ENCODE results near the gene FMC1.

FMC1 gene

DNA sequence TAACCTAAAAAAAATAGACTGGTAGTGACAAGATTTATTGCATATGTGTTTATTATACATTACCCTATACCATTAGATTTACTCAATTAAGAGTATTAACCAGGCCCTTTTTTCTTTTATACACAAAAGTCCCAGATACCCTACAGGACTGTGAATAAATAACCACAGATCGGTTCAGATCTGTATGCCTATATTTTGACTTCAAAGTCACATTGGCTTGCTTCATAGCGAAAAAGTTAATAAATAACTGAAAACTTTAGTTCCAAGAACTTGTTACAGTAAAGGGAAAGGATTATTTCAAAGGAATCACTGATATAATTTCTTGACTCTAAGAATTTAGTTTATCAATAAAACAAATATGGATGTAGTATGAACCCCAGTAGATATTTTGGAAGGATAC, 41.8 kb upstream of the FMC1 start:
- H3K9ac ChIP-seq (ENCODE audit: low read depth, low read length): no peak overlapping the region
- no peak for ATAC-seq (ENCODE audit: insufficient read depth, low read depth)
- no peak for TF ChIP-seq EZH2 (IDR thresholded peaks at IDR 0.05; ENCODE audit: borderline replicate concordance, low read depth, low read length, severe bottlenecking)
- TF ChIP-seq CTCF (IDR thresholded peaks at IDR 0.05; ENCODE audit: borderline replicate concordance, extremely low read depth, low read length, poor library complexity, severe bottlenecking): no peak

GRCh38 chr7:139300390-139300789, 40.7 kb upstream of the FMC1 start:
- Histone ChIP-seq H2AFZ (ENCODE audit: low read depth, low read length) (no peak overlapping the region), H3K9me3 (ENCODE audit: insufficient read depth, low read length, severe bottlenecking) (no peaks in the 10 kb centered on the region), H4K20me1 (ENCODE audit: insufficient read depth, low read length) (no peaks in the 10 kb centered on the region), H3K36me3 (ENCODE audit: insufficient read depth, low read length) (peaks cover 20% of the 10 kb centered on the region; the same call in 1 of the 2 replicates), H3K4me1 (ENCODE audit: insufficient read depth, low read length) (no peaks in the 10 kb centered on the region), H3K9ac (ENCODE audit: low read depth, low read length) (no peak overlapping the region), H3K27me3 (ENCODE audit: insufficient read depth, low read length, poor library complexity) (no peaks in the 10 kb centered on the region), H3K4me2 (ENCODE audit: insufficient read depth, low read length) (no peak overlapping the region), H3K27ac (ENCODE audit: low read length) (no peak overlapping the region), H3K4me3 (ENCODE audit: low read depth in 1 of 2, low read length in 2 of 2) (no peak overlapping the region), H3K79me2 (ENCODE audit: insufficient read depth, low read length) (no peaks in the 10 kb centered on the region)
- DNase-seq (no peak), ATAC-seq (ENCODE audit: insufficient read depth, low read depth) (no peak)
- TF ChIP-seq CTCF (IDR thresholded peaks at IDR 0.05; ENCODE audit: borderline replicate concordance, extremely low read depth, low read length, poor library complexity, severe bottlenecking): no peak
- no peak for TF ChIP-seq EZH2 (IDR thresholded peaks at IDR 0.05; ENCODE audit: borderline replicate concordance, low read depth, low read length, severe bottlenecking)

More for the DNA sequence above, 41.8 kb upstream of the FMC1 start:
- peaks cover 26% of the 10 kb centered on the region; the same call in 1 of the 2 replicates for H3K36me3 ChIP-seq (ENCODE audit: insufficient read depth, low read length)
- H3K9me3 ChIP-seq (ENCODE audit: insufficient read depth, low read length, severe bottlenecking): no peaks in the 10 kb centered on the region
- H3K4me1 ChIP-seq (ENCODE audit: insufficient read depth, low read length): no peaks in the 10 kb centered on the region
- no peak overlapping the region for H3K27ac ChIP-seq (ENCODE audit: low read length)
- H2AFZ ChIP-seq (ENCODE audit: low read depth, low read length): no peak overlapping the region
- no peak for DNase-seq
- no peak overlapping the region for H3K4me3 ChIP-seq (ENCODE audit: low read depth in 1 of 2, low read length in 2 of 2)
- H3K27me3 ChIP-seq (ENCODE audit: insufficient read depth, low read length, poor library complexity): no peaks in the 10 kb centered on the region
- H3K4me2 ChIP-seq (ENCODE audit: insufficient read depth, low read length): no peak overlapping the region
- H4K20me1 ChIP-seq (ENCODE audit: insufficient read depth, low read length): no peaks in the 10 kb centered on the region
- no peaks in the 10 kb centered on the region for H3K79me2 ChIP-seq (ENCODE audit: insufficient read depth, low read length)

GRCh38 chr7:139304517-139304916, 36.6 kb upstream of the FMC1 start:
- DNase-seq (no peak), ATAC-seq (ENCODE audit: insufficient read depth, low read depth) (no peak)
- Histone ChIP-seq H2AFZ (ENCODE audit: low read depth, low read length) (no peak overlapping the region), H3K4me2 (ENCODE audit: insufficient read depth, low read length) (no peak overlapping the region), H3K79me2 (ENCODE audit: insufficient read depth, low read length) (no peaks in the 10 kb centered on the region), H3K4me3 (ENCODE audit: low read depth in 1 of 2, low read length in 2 of 2) (no peak overlapping the region), H3K4me1 (ENCODE audit: insufficient read depth, low read length) (no peaks in the 10 kb centered on the region), H3K9ac (ENCODE audit: low read depth, low read length) (no peak overlapping the region), H3K9me3 (ENCODE audit: insufficient read depth, low read length, severe bottlenecking) (no peaks in the 10 kb centered on the region), H3K36me3 (ENCODE audit: insufficient read depth, low read length) (peaks cover 13% of the 10 kb centered on the region; the same call in 1 of the 2 replicates), H3K27me3 (ENCODE audit: insufficient read depth, low read length, poor library complexity) (no peaks in the 10 kb centered on the region), H4K20me1 (ENCODE audit: insufficient read depth, low read length) (no peaks in the 10 kb centered on the region), H3K27ac (ENCODE audit: low read length) (no peak overlapping the region)
- TF ChIP-seq EZH2 (IDR thresholded peaks at IDR 0.05; ENCODE audit: borderline replicate concordance, low read depth, low read length, severe bottlenecking) (no peak), CTCF (IDR thresholded peaks at IDR 0.05; ENCODE audit: borderline replicate concordance, extremely low read depth, low read length, poor library complexity, severe bottlenecking) (no peak)
